Activated naive CD4-positive, alpha-beta T cell treated with anti-CD3 and anti-CD28 coated beads, Interleukin-2, amount 50 U/mL, for 72 hours (primary cell): ENCODE data around the gene MSANTD3. TPM values are rescaled to one million over a fixed set of nuclear protein-coding genes. Genes with fewer than 3 reads are reported as not detected.

ENCODE experiments used
- total RNA-seq, 2 donors: library from RNA; stranded (reverse); gene quantifications; one replicate each; pipeline ENCODE4 v1.2.3, GENCODE V29; 2022

Gene MSANTD3
- total RNA-seq, 2 donors from 2014 or later, result 10.8 to 18.5 TPM

Other genes starting within 250 kb of the MSANTD3 start
- gene TEX10, start 74.2 kb upstream of the MSANTD3 start, total RNA-seq, result 10 to 100 TPM; 20.1 to 24.5 TPM
- under 1 TPM; 0.89 to 0.91 TPM for gene TMEFF1, start 46.0 kb downstream of the MSANTD3 start, total RNA-seq
- gene CAVIN4, start 150.9 kb downstream of the MSANTD3 start, total RNA-seq, result under 1 TPM; 0.14 to 0.21 TPM